Prostate gland (tissue), 2 donors: Measurements from ENCODE around the gene C1QTNF1.

ENCODE experiments used
- CTCF ChIP-seq, 4 experiments: fragments of 200-600 bp in 2 of 4; fragments of 450-650 bp in 2 of 4; sonication (generic) in 2 of 4; IDR thresholded peaks; 1 replicate in 3 of 4; 2 replicates in 1 of 4; pipeline ENCODE4 v1.5.1; 2016 to 2019; ENCODE audit warnings: antibody characterized with exemption in 4 of 4, mild to moderate bottlenecking in 2 of 4, moderate library complexity in 2 of 4
- POLR2A ChIP-seq: fragments of 450-650 bp; IDR thresholded peaks from one replicate; pipeline ENCODE4 v1.6.1; 2016; ENCODE audit warnings: antibody characterized with exemption, mild to moderate bottlenecking
- POLR2AphosphoS5 ChIP-seq: sonication (generic); formaldehyde crosslinking; IDR thresholded peaks from one replicate; pipeline ENCODE4 v1.6.1; 2017; ENCODE audit warnings: antibody characterized with exemption

DNA sequence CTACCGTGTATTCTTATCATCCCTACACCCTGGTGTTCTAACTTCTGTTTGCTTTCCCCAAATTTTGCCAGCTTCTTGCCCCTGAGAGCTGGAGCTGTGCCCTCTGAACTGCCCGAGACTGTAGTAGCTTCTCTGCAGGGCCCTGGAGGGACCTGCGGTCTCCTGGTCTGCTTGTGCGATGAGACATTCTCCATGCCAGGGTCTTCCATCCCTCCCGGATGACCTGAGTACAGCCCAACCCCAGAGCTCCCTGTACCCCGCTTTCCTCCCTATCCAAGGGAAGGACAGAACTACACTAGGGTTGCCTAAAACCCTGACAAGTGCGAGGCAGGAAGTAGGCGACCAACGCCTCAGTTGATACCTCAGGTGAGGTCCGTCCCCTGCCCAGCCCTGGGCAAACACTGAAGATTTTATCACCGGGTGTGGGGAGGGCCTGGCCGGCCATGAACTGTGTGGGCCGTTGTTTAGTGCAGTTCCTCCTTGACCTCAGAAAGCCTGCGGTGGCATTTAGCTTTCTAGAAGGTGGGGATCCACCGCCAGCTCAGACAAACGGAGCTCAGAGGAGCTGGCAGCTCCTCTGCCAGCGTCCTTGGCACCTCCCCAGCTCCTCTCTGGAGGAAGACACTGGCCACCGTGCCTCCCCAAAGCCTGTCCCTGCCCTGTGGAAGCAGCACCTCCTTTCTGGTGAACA is 28.1 kb upstream of the C1QTNF1 start:
- TF ChIP-seq CTCF (IDR thresholded peaks at IDR 0.05), result no peak
- TF ChIP-seq POLR2A, result peak; percentile 21
- TF ChIP-seq POLR2AphosphoS5, result peak; percentile 62
